A172 (cell line): ENCODE measurements around the gene TRMT2A. TPM values are rescaled to one million over a fixed set of nuclear protein-coding genes. Genes with fewer than 3 reads are reported as not detected.

Experiments
- DNase-seq: peaks from one replicate; pipeline ENCODE4 v3.0.0-alpha.2; 2015; ENCODE audit warnings: low spot score
- total RNA-seq: library from RNA; depleted of rRNA; stranded (reverse); fragments of >200 nt; shearing (Covaris generic); gene quantifications from 2 replicates; pipeline ENCODE4 v1.2.3, GENCODE V29; 2014; rRNA removed

The TRMT2A gene
- total RNA-seq, 1 experiment from 2014 or later = 31.1 TPM

DNA sequence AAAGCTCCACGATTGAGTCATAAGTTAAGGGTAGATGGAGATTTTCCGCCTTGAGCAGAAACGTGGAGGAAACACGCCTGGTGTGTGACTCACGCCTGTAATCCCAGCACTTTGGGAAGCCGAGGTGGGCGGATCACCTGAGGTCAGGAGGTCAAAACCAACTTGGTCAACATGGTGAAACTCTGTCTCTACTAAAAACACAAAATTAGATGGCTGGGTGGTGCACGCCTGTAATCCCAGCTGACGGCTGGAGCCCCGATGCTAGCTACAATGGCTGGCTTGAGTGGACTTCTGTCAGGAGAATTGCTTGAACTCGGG is 54.3 kb downstream of the TRMT2A start:
- peak; percentile 67 for DNase-seq

DNA sequence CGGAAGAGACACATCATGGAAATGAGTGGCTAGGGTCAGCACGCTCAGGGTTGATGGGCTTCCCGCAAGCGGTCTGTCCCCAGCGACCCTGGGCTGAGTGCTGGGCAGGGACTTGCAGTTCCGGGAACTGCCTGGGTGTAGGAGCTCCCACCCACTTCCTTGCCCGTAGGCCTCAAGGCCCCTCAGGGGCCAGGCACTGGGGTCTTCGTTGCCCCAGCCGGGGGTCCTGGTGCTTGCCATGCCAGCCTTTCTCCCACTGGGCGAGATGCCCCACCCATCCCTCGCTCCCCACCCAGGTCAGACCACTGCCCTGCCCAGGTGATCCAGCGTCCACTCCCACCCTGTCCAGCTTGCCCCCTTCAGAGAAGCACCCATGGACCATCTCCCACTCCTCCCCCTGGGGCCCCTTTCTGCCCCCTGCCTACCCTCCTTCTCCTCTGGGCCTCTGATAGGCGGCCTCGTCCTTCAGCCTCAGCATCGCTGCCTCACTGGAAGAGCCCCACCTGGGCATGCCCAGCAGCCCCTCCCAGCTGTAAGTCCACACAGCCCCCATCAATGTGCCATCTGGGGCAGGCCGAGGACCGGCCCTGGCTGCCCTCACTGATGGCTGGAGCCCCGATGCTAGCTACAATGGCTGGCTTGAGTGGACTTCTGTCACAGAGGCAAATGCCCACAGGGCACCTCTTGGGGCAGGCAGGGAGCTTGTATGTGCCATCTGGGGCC is 54.8 kb downstream of the TRMT2A start:
- DNase-seq = no peak

Other genes with a start within 250 kb of the TRMT2A start
- gene COMT, start 175.5 kb downstream of the TRMT2A start, total RNA-seq = 91.9 and 130 TPM in 2 replicates
- gene TXNRD2, start 175.4 kb downstream of the TRMT2A start, total RNA-seq = 112 and 114 TPM in 2 replicates
- gene ARVCF, start 100.4 kb downstream of the TRMT2A start, total RNA-seq = 9.3 and 22.7 TPM in 2 replicates
- gene TANGO2, start 96.1 kb downstream of the TRMT2A start, total RNA-seq = 29.6 and 36.3 TPM in 2 replicates
- 16.2 and 20.1 TPM in 2 replicates for gene DGCR8, start 37.0 kb downstream of the TRMT2A start, total RNA-seq
- 430 and 525 TPM in 2 replicates for gene RANBP1, start 1.1 kb downstream of the TRMT2A start, total RNA-seq
- gene ZDHHC8, start 14.6 kb upstream of the TRMT2A start, total RNA-seq = 4.3 and 8.6 TPM in 2 replicates
- gene CCDC188, start 33.8 kb upstream of the TRMT2A start, total RNA-seq = not detected in 2 replicates
- 10.9 and 15.6 TPM in 2 replicates for gene RTN4R, start 151.1 kb upstream of the TRMT2A start, total RNA-seq
- 43.7 and 48.2 TPM in 2 replicates for gene DGCR6L, start 202.8 kb upstream of the TRMT2A start, total RNA-seq